Neuronal stem cell (in vitro differentiated cells): ENCODE measurements around the gene FKBP1A.

ENCODE experiments used
- DNase-seq: peaks from one replicate; pipeline ENCODE4 v3.0.0-alpha.2; 2013; ENCODE audit warnings: low spot score
- H2AFZ ChIP-seq: one replicate; pipeline ENCODE4 v1.6.1; 2013; ENCODE audit warnings: mild to moderate bottlenecking, low read length, inconsistent platforms
- H2AK5ac ChIP-seq: 2 replicates; pipeline ENCODE4 v1.6.1; 2013; ENCODE audit warnings: low read depth, mild to moderate bottlenecking, inconsistent platforms, low read length, moderate library complexity, mixed read lengths
- H2BK120ac ChIP-seq: 2 replicates; pipeline ENCODE4 v1.6.1; 2013; ENCODE audit warnings: low read depth, mild to moderate bottlenecking, inconsistent platforms, low read length, moderate library complexity, mixed read lengths
- H2BK12ac ChIP-seq: one replicate; pipeline ENCODE4 v1.6.1; 2013; ENCODE audit warnings: low read length, inconsistent platforms
- H2BK15ac ChIP-seq: 2 replicates; pipeline ENCODE4 v1.6.1; 2013; ENCODE audit warnings: mild to moderate bottlenecking, low read length, inconsistent platforms, mixed read lengths
- H2BK5ac ChIP-seq: one replicate; pipeline ENCODE4 v1.6.1; 2013; ENCODE audit warnings: inconsistent platforms, mild to moderate bottlenecking, low read length, moderate library complexity
- H3K14ac ChIP-seq: one replicate; pipeline ENCODE4 v1.6.1; 2013; ENCODE audit warnings: low read length, inconsistent platforms
- H3K18ac ChIP-seq: 2 replicates; pipeline ENCODE4 v1.6.1; 2013; ENCODE audit warnings: low read length, inconsistent platforms
- H3K23ac ChIP-seq: 2 replicates; pipeline ENCODE4 v1.6.1; 2013; ENCODE audit warnings: low read depth, mild to moderate bottlenecking, mixed read lengths, low read length, inconsistent platforms; ENCODE audit not compliant: poor library complexity
- H3K27ac ChIP-seq: replicated peaks from 3 replicates; pipeline ENCODE4 v1.5.1; 2013; ENCODE audit warnings: low read length, inconsistent platforms
- H3K27me3 ChIP-seq, 3 experiments: 2 replicates each; pipeline ENCODE4 v1.6.1; 2013; ENCODE audit warnings: low read length in 3 of 3, mild to moderate bottlenecking in 2 of 3, inconsistent platforms in 1 of 3, low read depth in 1 of 3, mixed read lengths in 1 of 3, moderate library complexity in 1 of 3; ENCODE audit not compliant: control insufficient read depth in 3 of 3, insufficient read depth in 3 of 3
- H3K36me3 ChIP-seq, 2 donors: replicated peaks in 1 of 2; 2 replicates each; pipeline ENCODE4 v1.6.1; 2013; ENCODE audit warnings: low read length in 2 of 2; ENCODE audit not compliant: control insufficient read depth in 2 of 2, insufficient read depth in 2 of 2
- H3K4ac ChIP-seq: 2 replicates; pipeline ENCODE4 v1.6.1; 2013; ENCODE audit warnings: inconsistent platforms, mild to moderate bottlenecking, low read length, moderate library complexity
- H3K4me1 ChIP-seq, 2 donors: 1 replicate in 1 of 2; 2 replicates in 1 of 2; pipeline ENCODE4 v1.6.1; 2013; ENCODE audit warnings: low read length in 2 of 2, low read depth in 1 of 2; ENCODE audit not compliant: control insufficient read depth in 2 of 2, insufficient read depth in 1 of 2
- H3K4me2 ChIP-seq: one replicate; pipeline ENCODE4 v1.6.1; 2013; ENCODE audit warnings: mild to moderate bottlenecking, low read length, inconsistent platforms; ENCODE audit not compliant: insufficient read depth, poor library complexity, severe bottlenecking
- H3K4me3 ChIP-seq, 2 donors: 2 replicates each; pipeline ENCODE4 v1.5.1; 2013; ENCODE audit warnings: low read length in 2 of 2, mild to moderate bottlenecking in 2 of 2, inconsistent platforms in 1 of 2, moderate library complexity in 1 of 2
- H3K79me1 ChIP-seq: one replicate; pipeline ENCODE4 v1.6.1; 2013; ENCODE audit warnings: low read depth, mild to moderate bottlenecking, inconsistent platforms, low read length, moderate library complexity
- H3K9ac ChIP-seq: one replicate; pipeline ENCODE4 v1.6.1; 2013; ENCODE audit warnings: mild to moderate bottlenecking, low read depth, low read length, inconsistent platforms; ENCODE audit not compliant: poor library complexity
- H3K9me3 ChIP-seq, 2 donors: replicated peaks in 1 of 2; 2 replicates each; pipeline versions ENCODE3 to v1.6.1; 2013; ENCODE audit warnings: low read length in 2 of 2, mild to moderate bottlenecking in 2 of 2, inconsistent platforms in 1 of 2, low read depth in 1 of 2, mixed read lengths in 1 of 2, moderate library complexity in 1 of 2; ENCODE audit not compliant: control insufficient read depth in 2 of 2, insufficient read depth in 1 of 2
- H4K8ac ChIP-seq: one replicate; pipeline ENCODE4 v1.6.1; 2013; ENCODE audit warnings: low read depth, mild to moderate bottlenecking, inconsistent platforms, low read length, moderate library complexity
- H4K91ac ChIP-seq: one replicate; pipeline ENCODE4 v1.6.1; 2013; ENCODE audit warnings: low read length, low read depth, mild to moderate bottlenecking, inconsistent platforms; ENCODE audit not compliant: poor library complexity
- WGBS, 2 donors: extraction: QIAGEN DNeasy Blood & Tissue Kit; methylation state at CpG; one replicate each; pipeline ENCODE4 v1.1.7; 2013; ENCODE audit warnings: missing lambda C conversion rate in 2 of 2, mixed read lengths in 1 of 2; ENCODE audit not compliant: insufficient read length in 2 of 2, insufficient replicate concordance in 1 of 2; ENCODE audit errors: extremely low coverage in 2 of 2; 5-methylcytosine and 5-hydroxymethylcytosine counted together

FKBP1A gene

DNA sequence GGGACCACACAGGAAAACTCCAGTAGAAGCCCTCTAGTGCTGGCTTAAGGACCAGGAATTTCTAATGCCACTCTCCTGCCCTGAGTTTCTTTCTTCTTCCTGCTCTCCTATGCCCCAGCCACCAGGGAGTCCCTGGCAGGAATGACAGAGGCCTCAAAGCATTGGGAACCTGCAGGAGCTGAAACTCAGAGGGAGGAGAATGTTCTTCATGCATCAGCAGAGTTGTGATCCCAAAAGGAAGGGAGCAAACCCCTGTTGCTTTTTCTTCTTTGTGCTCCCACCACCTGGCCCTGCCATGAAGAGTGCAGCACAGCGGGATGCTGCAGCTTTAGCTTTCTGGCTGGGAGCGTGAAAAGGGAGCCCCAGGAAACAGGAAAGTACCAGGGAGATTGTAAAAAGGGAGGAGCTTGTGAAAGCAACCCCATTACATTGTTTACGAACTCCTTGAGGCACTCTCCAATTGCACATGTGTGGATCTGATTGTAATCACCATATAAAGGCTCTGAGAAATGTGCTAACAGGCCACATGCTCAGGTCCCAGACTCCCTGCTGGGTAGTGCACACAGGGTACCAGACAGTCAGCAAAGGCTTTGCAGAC, 34.7 kb upstream of the FKBP1A start:
- Histone ChIP-seq H2BK15ac (no peak overlapping the region), H3K23ac (no peak overlapping the region), H4K8ac (no peak overlapping the region), H3K36me3 (no peaks in the 10 kb centered on the region), H3K27ac (peak overlapping the region; percentile 17), H2BK120ac (no peak overlapping the region), H3K4me3 (no peak overlapping the region), H4K91ac (no peak overlapping the region), H3K79me1 (no peaks in the 10 kb centered on the region), H3K4ac (no peak overlapping the region), H2AK5ac (no peak overlapping the region), H3K18ac (no peak overlapping the region), H3K27me3 (no peaks in the 10 kb centered on the region), H3K9me3 (peaks cover 0 to 4% of the 10 kb centered on the region in 2 donors), H2AFZ (peak overlapping the region; percentile 47), H2BK12ac (no peak overlapping the region), H2BK5ac (no peak overlapping the region), H3K9ac (no peak overlapping the region), H3K4me1 (peaks cover 8 to 25% of the 10 kb centered on the region in 2 donors), H3K14ac (no peak overlapping the region), H3K4me2 (no peak overlapping the region)
- WGBS, 2 donors = no CpG with 5 or more reads among the region's 3 CpGs
- DNase-seq = peak; percentile 43

DNA sequence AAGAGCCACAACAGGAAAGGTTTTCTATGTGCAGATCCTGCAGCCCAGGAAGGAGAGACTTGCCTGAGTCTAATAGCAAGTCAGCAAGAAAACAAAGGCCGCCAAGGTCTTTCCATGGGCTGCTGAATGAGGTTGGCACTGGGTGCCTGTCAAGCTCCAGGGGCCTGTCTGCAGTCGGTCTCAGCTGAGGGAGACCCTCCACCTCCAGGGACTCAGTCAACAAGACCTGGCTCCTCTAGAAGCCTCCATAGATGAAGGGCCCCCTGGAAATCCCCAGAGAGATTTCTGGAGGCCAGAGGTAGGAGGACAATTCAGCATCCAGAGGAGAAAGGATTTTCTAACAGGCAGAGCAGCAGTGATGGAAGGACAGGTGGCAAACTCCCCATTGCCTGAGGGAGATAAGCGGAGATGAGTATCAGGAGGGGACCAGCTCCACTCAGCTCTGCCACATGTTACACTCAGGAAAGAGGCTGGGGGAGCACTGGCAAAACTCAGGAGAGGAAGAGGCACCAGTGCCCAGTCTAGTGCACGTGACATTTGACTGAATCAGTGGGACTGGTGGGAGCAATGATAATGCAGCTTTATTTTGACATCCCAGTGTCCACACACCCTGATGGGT, 33.5 kb upstream of the FKBP1A start:
- H3K4me2 ChIP-seq = no peak overlapping the region
- no peak for DNase-seq
- H2BK5ac ChIP-seq = no peak overlapping the region

DNA sequence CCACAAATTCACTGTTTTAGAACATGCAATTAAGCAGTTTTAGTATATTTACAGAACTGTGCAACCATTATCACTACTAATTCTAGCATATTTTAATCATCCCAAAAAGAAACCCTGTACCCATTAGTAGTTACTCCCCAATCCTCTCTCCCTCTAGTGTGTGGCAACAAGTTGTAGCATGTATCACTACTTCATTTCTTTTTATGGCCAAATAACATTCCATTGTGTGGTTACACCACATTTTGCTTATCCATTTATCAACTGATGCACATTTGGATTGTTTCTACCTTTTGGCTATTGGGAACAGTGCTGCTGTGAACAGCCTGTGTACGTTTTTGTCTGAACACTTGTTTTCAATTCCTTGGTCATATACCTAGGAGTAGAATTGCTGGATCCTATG, 31.5 kb upstream of the FKBP1A start:
- Histone ChIP-seq H4K91ac (no peak overlapping the region), H3K27ac (no peak overlapping the region), H3K23ac (no peak overlapping the region), H3K4me2 (no peak overlapping the region), H3K27me3 (no peaks in the 10 kb centered on the region), H3K36me3 (no peaks in the 10 kb centered on the region), H3K14ac (no peak overlapping the region), H3K9me3 (peaks cover 3 to 5% of the 10 kb centered on the region in 2 donors), H2BK120ac (no peak overlapping the region), H2BK12ac (no peak overlapping the region), H3K4me3 (no peak overlapping the region), H2BK15ac (no peak overlapping the region), H3K9ac (no peak overlapping the region), H4K8ac (no peak overlapping the region), H3K18ac (no peak overlapping the region), H2BK5ac (no peak overlapping the region), H3K4me1 (peaks cover 8 to 25% of the 10 kb centered on the region in 2 donors), H3K79me1 (no peaks in the 10 kb centered on the region), H2AFZ (no peak overlapping the region), H3K4ac (no peak overlapping the region), H2AK5ac (no peak overlapping the region)
- no CpG with 5 or more reads among the region's 1 CpG for WGBS, 2 donors
- DNase-seq = no peak

More for the DNA sequence above, 33.5 kb upstream of the FKBP1A start:
- H3K36me3 ChIP-seq = no peaks in the 10 kb centered on the region
- WGBS, 2 donors = no CpG with 5 or more reads among the region's 4 CpGs
- H3K23ac ChIP-seq = no peak overlapping the region
- H2BK15ac ChIP-seq = no peak overlapping the region
- no peak overlapping the region for H2BK12ac ChIP-seq
- no peak overlapping the region for H2AFZ ChIP-seq
- peak overlapping the region; percentile 36 for H2AK5ac ChIP-seq
- no peak overlapping the region for H2BK120ac ChIP-seq
- no peak overlapping the region for H3K4ac ChIP-seq
- H3K27me3 ChIP-seq = no peaks in the 10 kb centered on the region
- no peaks in the 10 kb centered on the region for H3K9me3 ChIP-seq
- H4K8ac ChIP-seq = no peak overlapping the region
- peaks cover 8 to 25% of the 10 kb centered on the region in 2 donors for H3K4me1 ChIP-seq
- no peak overlapping the region for H3K14ac ChIP-seq
- H3K9ac ChIP-seq = no peak overlapping the region
- no peak overlapping the region for H3K27ac ChIP-seq
- no peaks in the 10 kb centered on the region for H3K79me1 ChIP-seq
- H4K91ac ChIP-seq = no peak overlapping the region
- no peak overlapping the region for H3K18ac ChIP-seq
- H3K4me3 ChIP-seq = no peak overlapping the region

DNA sequence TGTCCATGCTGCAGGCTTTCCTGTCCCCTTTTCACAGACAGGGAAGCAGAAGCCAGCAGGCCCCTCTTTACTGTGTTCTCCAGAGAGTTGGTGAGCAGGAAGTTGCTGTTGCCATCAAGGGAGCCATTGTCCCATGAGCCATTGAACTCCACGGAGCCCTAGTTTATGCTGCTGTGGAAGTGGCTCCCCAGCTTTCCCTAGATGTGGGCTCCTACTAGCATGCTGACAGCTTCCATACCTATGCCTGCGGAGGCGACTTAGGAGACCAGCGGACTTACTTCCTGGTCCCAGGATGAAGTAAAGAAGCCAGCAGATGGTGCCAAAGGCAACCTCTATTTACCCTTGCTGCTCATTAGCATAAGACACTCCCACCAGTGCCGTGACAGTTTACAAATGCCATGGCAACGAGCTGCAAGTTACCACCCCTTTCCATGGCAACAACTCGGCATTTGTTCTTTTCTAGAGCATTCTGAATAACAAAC, 30.8 kb upstream of the FKBP1A start:
- no peak overlapping the region for H3K23ac ChIP-seq
- H3K14ac ChIP-seq = no peak overlapping the region
- peak overlapping the region; percentile 85 for H2AFZ ChIP-seq
- no peak overlapping the region for H3K4me3 ChIP-seq
- peaks cover 3 to 5% of the 10 kb centered on the region in 2 donors for H3K9me3 ChIP-seq
- H3K4me2 ChIP-seq = no peak overlapping the region
- no peaks in the 10 kb centered on the region for H3K27me3 ChIP-seq
- H3K9ac ChIP-seq = no peak overlapping the region
- no peak overlapping the region for H2AK5ac ChIP-seq
- no CpG with 5 or more reads among the region's 7 CpGs for WGBS, 2 donors
- no peak overlapping the region for H2BK15ac ChIP-seq
- H4K91ac ChIP-seq = no peak overlapping the region
- H3K79me1 ChIP-seq = no peaks in the 10 kb centered on the region
- H3K36me3 ChIP-seq = no peaks in the 10 kb centered on the region
- no peak overlapping the region for H3K4ac ChIP-seq
- peaks cover 8 to 25% of the 10 kb centered on the region in 2 donors for H3K4me1 ChIP-seq
- DNase-seq = peak; percentile 54
- no peak overlapping the region for H2BK120ac ChIP-seq
- H2BK5ac ChIP-seq = no peak overlapping the region
- no peak overlapping the region for H3K27ac ChIP-seq
- no peak overlapping the region for H4K8ac ChIP-seq
- H2BK12ac ChIP-seq = no peak overlapping the region
- H3K18ac ChIP-seq = no peak overlapping the region
